Large intestine (tissue), 3 donors: ENCODE measurements around the gene DHRS12. TPM values are rescaled to one million over a fixed set of nuclear protein-coding genes. Genes with fewer than 3 reads are reported as not detected.

Experiments used
- DNase-seq, 2 donors: peaks; one replicate each; pipeline versions ENCODE4 v3.0.0 to v3.0.0-alpha.2; 2013
- H3K27ac ChIP-seq: one replicate; pipeline ENCODE4 v1.5.1; 2013; ENCODE audit warnings: low read length
- H3K27me3 ChIP-seq: 2 replicates; pipeline ENCODE4 v1.6.1; 2013; ENCODE audit warnings: low read length; ENCODE audit not compliant: control insufficient read depth, insufficient read depth
- H3K36me3 ChIP-seq: 2 replicates; pipeline ENCODE4 v1.6.1; 2013; ENCODE audit warnings: low read length; ENCODE audit not compliant: control insufficient read depth, insufficient read depth
- H3K4me1 ChIP-seq: one replicate; pipeline ENCODE4 v1.6.1; 2013; ENCODE audit warnings: low read length; ENCODE audit not compliant: control insufficient read depth, insufficient read depth
- H3K4me3 ChIP-seq: one replicate; pipeline ENCODE4 v1.5.1; 2013; ENCODE audit warnings: low read length
- H3K9me3 ChIP-seq: one replicate; pipeline ENCODE4 v1.6.1; 2013; ENCODE audit warnings: mild to moderate bottlenecking, low read depth, low read length, moderate library complexity; ENCODE audit not compliant: control insufficient read depth
- WGBS: methylation state at CpG from one replicate; pipeline ENCODE4 v1.1.5; 2013; ENCODE audit warnings: low lambda C conversion rate; ENCODE audit not compliant: insufficient coverage; 5-methylcytosine and 5-hydroxymethylcytosine counted together
- polyA plus RNA-seq: library from polyadenylated mRNA; unstranded; fragments of 120-200 nt; gene quantifications from one replicate; pipeline ENCODE4 v1.2.1, GENCODE V29; 2013

The DHRS12 gene
- polyA plus RNA-seq, 1 donor, result 19.3 TPM

DNA sequence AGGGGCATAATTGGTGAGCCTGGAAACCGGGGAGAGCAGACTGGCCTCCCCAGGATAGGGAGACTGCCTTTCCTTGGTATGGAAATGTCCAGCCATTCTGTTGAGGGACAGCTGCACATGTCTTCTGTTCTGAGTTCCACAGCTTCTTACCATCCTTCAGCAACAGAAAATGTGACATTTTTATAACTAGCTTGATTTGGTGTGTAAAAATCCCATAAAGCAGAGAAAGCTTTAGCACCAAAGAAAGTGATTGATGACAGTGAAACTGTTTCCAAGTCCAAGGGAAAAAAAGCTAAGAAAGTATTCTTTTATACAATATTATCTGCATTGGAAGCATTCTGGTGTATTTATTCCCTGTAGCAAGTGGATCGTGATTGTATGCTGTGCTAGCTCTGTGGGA, 61.9 kb downstream of the DHRS12 start:
- Histone ChIP-seq H3K27ac (no peak overlapping the region), H3K27me3 (no peaks in the 10 kb centered on the region), H3K36me3 (no peaks in the 10 kb centered on the region), H3K9me3 (no peaks in the 10 kb centered on the region), H3K4me3 (no peak overlapping the region), H3K4me1 (no peaks in the 10 kb centered on the region)
- 100% methylated on average over 1 of the region's 2 CpGs for WGBS
- DNase-seq, result no peak

GRCh38 chr13:51740698-51741097, 63.3 kb downstream of the DHRS12 start:
- Histone ChIP-seq H3K4me3 (no peak overlapping the region), H3K4me1 (no peaks in the 10 kb centered on the region), H3K36me3 (no peaks in the 10 kb centered on the region), H3K27me3 (no peaks in the 10 kb centered on the region), H3K27ac (no peak overlapping the region), H3K9me3 (no peaks in the 10 kb centered on the region)
- DNase-seq, result peak in 1 of 2 donors; percentile 39
- WGBS, result 75% methylated on average over 2 of the region's 5 CpGs

GRCh38 chr13:51739027-51739764, 64.8 kb downstream of the DHRS12 start:
- H3K4me3 ChIP-seq, result no peak overlapping the region
- no peaks in the 10 kb centered on the region for H3K36me3 ChIP-seq
- 100% methylated on average over 1 of the region's 6 CpGs for WGBS
- no peaks in the 10 kb centered on the region for H3K27me3 ChIP-seq
- no peak overlapping the region for H3K27ac ChIP-seq
- DNase-seq, result no peak
- no peaks in the 10 kb centered on the region for H3K9me3 ChIP-seq
- H3K4me1 ChIP-seq, result no peaks in the 10 kb centered on the region

DNA sequence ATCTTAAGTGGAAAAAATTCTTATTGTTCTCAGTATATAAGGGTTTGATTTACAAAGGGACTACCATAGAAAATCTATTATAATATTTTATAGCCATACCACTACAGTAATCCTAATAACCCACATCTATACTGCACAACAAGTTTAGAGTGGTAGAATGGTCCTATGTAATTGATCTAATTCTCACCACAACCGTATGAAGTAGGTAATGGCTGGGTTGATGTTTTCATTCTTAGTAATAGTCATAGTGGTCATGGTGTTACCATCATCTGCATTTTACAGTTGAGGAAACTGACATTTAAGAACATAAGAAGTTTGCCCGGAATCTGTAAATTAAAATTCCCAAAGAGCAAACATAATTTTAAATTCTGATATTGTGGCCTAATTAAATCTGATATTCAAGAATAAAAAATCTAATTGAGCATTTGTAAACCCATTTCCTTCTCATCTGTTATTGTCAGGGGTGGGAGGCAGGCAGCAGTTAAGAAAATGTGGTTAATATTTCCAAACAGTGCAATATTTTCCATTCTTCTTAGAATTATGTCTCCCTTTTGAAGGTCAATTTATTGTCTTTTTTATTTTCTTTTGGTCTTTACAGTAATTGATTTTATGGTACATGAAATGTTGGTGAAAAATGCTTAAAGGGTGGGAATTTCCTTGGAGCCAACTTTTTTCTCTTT, 65.6 kb downstream of the DHRS12 start:
- no peak overlapping the region for H3K27ac ChIP-seq
- WGBS, result 100% methylated on average over 1 of the region's 2 CpGs
- H3K4me3 ChIP-seq, result no peak overlapping the region
- H3K9me3 ChIP-seq, result no peaks in the 10 kb centered on the region
- no peaks in the 10 kb centered on the region for H3K4me1 ChIP-seq
- H3K36me3 ChIP-seq, result no peaks in the 10 kb centered on the region
- no peaks in the 10 kb centered on the region for H3K27me3 ChIP-seq
- no peak for DNase-seq

DNA sequence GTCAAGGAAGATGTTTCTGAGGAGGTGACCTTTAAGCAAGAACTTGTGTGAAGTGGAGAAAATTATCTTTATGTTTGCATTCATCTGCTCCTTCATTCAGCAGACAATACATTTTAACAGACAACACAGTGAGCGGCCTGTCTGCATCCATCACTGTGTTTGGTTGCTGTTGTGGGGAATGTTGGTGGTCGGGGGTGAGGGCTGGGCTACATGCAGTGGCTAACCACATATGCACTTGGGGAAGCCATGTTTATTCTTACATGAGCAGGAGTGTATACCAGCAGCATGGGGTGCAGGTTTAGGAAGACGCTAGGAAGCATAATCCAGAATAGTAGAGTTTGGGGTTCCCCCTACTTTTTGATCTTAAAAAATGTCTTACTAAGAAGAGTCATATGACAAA, 66.4 kb downstream of the DHRS12 start:
- WGBS, result 100% methylated on average over 1 of the region's 3 CpGs

GRCh38 chr13:51734786-51735185, 69.2 kb downstream of the DHRS12 start:
- no CpG with 5 or more reads among the region's 2 CpGs for WGBS
- no peaks in the 10 kb centered on the region for H3K9me3 ChIP-seq
- H3K36me3 ChIP-seq, result no peaks in the 10 kb centered on the region
- peaks cover 17% of the 10 kb centered on the region for H3K4me1 ChIP-seq
- H3K27ac ChIP-seq, result no peak overlapping the region
- no peak for DNase-seq
- no peaks in the 10 kb centered on the region for H3K27me3 ChIP-seq
- H3K4me3 ChIP-seq, result no peak overlapping the region

More for the DNA sequence above, 66.4 kb downstream of the DHRS12 start:
- no peak for DNase-seq
- Histone ChIP-seq H3K4me3 (no peak overlapping the region), H3K9me3 (no peaks in the 10 kb centered on the region), H3K4me1 (no peaks in the 10 kb centered on the region), H3K27ac (no peak overlapping the region), H3K36me3 (no peaks in the 10 kb centered on the region), H3K27me3 (no peaks in the 10 kb centered on the region)

DNA sequence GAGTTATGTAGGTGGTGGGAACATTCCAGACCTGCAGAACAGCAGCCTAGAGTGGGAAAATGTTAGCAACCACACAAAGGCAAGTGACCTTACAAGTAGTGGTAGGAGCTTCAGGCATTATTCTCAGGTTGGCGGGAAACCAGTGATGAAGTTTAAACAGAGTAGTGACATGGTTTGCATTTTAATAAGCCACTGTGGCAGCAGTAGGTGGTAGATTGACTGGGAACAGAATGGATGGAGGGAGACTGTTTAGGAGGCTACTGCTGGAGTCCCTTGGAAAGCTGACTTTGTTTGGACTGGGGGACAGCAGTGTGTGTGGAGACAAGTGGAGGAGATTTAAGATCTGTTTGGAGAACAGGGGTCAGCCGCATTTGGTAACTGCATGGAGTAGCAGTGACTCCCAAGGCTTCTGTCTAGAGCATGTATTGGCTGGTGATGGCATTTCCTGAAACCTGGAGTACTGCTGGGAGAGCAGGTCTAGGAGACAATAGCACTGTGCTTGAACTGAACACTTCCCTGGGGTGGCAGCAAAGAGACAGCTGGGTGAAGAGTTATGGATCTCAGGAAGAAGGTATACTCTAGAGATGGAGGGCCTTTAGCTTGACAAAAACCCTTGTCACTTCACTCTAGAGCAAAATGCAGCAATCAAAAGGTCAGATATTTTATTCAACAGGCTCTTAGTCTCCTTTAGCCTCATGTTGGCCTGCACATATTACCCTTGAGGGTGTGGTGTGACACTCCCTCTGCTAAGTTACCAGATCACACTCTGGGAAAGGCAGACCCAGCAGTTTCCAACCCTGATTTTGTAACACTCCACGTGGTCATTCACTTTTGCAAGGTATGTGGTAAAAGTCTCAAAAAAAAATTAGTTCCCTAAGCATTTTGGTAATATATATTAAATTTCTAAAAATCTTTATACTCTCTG, 70.3 kb downstream of the DHRS12 start:
- H3K36me3 ChIP-seq, result no peaks in the 10 kb centered on the region
- WGBS, result 0% methylated on average over 1 of the region's 3 CpGs
- H3K4me3 ChIP-seq, result no peak overlapping the region
- peak overlapping the region; percentile 14 for H3K27ac ChIP-seq
- peaks cover 20% of the 10 kb centered on the region for H3K4me1 ChIP-seq
- H3K9me3 ChIP-seq, result no peaks in the 10 kb centered on the region
- no peaks in the 10 kb centered on the region for H3K27me3 ChIP-seq
- DNase-seq, result peak; percentile 33 to 59

- no peak overlapping the region for H3K27ac ChIP-seq
- no peaks in the 10 kb centered on the region for H3K9me3 ChIP-seq
- H3K27me3 ChIP-seq, result no peaks in the 10 kb centered on the region
- DNase-seq, result peak in 1 of 2 donors; percentile 31
- H3K36me3 ChIP-seq, result no peaks in the 10 kb centered on the region
- WGBS, result no CpG with 5 or more reads among the region's 4 CpGs
- no peak overlapping the region for H3K4me3 ChIP-seq
- H3K4me1 ChIP-seq, result peaks cover 20% of the 10 kb centered on the region
Observed at GRCh38 chr13:51731759-51732158, 72.2 kb downstream of the DHRS12 start.

GRCh38 chr13:51730927-51731326, 73.0 kb downstream of the DHRS12 start:
- no peaks in the 10 kb centered on the region for H3K9me3 ChIP-seq
- no peak overlapping the region for H3K27ac ChIP-seq
- peak in 1 of 2 donors; percentile 45 for DNase-seq
- H3K36me3 ChIP-seq, result no peaks in the 10 kb centered on the region
- H3K27me3 ChIP-seq, result no peaks in the 10 kb centered on the region
- no peak overlapping the region for H3K4me3 ChIP-seq
- WGBS, result no CpG with 5 or more reads among the region's 1 CpG
- peaks cover 20% of the 10 kb centered on the region for H3K4me1 ChIP-seq

DNA sequence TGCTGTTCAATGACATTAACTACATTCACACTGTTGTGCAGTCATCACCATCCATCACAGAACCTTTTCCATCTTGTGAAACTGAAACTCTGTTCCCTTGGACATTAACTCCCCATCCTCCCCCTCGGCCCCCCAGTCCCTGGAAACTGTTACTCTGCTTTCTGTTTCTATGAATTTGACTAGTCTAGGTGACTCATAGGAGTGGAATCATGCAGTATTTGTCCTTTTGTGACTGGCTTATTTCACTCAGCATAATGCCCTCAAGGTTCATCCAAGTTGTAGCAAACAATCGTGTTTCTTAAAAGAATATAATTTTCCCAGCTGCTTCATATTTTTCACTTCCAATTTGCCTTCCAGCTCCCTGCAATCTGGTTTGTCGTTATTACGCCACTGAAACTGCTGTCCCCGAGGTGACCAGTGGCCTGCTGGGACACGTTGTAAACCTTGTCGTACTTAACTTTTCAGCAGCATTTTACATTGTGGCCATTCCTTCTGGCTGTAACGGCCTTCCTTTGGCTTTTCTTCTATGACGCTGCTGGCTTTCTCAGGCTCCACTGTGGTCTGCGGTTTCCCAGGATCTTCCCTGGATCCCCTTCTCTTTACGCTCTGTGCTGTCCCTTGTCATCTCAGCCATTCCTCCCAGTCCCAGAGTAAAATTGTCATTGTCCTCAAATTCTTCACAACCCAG, 74.0 kb downstream of the DHRS12 start:
- Histone ChIP-seq H3K9me3 (no peaks in the 10 kb centered on the region), H3K27me3 (no peaks in the 10 kb centered on the region), H3K4me1 (peaks cover 20% of the 10 kb centered on the region), H3K27ac (peak overlapping the region; percentile 68), H3K4me3 (no peak overlapping the region), H3K36me3 (no peaks in the 10 kb centered on the region)
- WGBS, result no CpG with 5 or more reads among the region's 11 CpGs
- peak; percentile 61 to 85 for DNase-seq
